CD14-positive monocyte (primary cell): ENCODE results near the gene FNDC3A. TPM values are rescaled to one million over a fixed set of nuclear protein-coding genes. Genes with fewer than 3 reads are reported as not detected.

Experiments used
- DNase-seq, 3 donors: peaks; one replicate each; pipeline ENCODE4 v3.0.0-alpha.2; 2011 to 2022
- H2AFZ ChIP-seq: 2 replicates; pipeline ENCODE4 v1.6.0; 2012; ENCODE audit warnings: mild to moderate bottlenecking, low read depth, low read length, inconsistent platforms; ENCODE audit not compliant: insufficient read depth, poor library complexity, severe bottlenecking
- H3K27ac ChIP-seq, 2 donors: 1 replicate in 1 of 2; 2 replicates in 1 of 2; pipeline ENCODE4 v1.5.1; 2012 to 2013; ENCODE audit warnings: low read length in 2 of 2, control low read depth in 1 of 2, inconsistent platforms in 1 of 2, low read depth in 1 of 2, mild to moderate bottlenecking in 1 of 2
- H3K27me3 ChIP-seq, 2 donors: one replicate each; pipeline versions ENCODE4 v1.6.0 to v1.6.1; 2011 to 2013; ENCODE audit warnings: low read length in 2 of 2; ENCODE audit not compliant: control insufficient read depth in 2 of 2, insufficient read depth in 2 of 2
- H3K36me3 ChIP-seq, 2 donors: replicated peaks in 1 of 2; 1 replicate in 1 of 2; 2 replicates in 1 of 2; pipeline versions ENCODE4 v1.5.1 to v1.6.1; 2012 to 2013; ENCODE audit warnings: low read length in 2 of 2, control low read depth in 1 of 2, inconsistent platforms in 1 of 2, mild to moderate bottlenecking in 1 of 2; ENCODE audit not compliant: insufficient read depth in 2 of 2, control insufficient read depth in 1 of 2
- H3K4me1 ChIP-seq, 2 donors: 1 replicate in 1 of 2; 2 replicates in 1 of 2; pipeline versions ENCODE4 v1.5.1 to v1.6.1; 2012 to 2013; ENCODE audit warnings: low read length in 2 of 2, control low read depth in 1 of 2, inconsistent platforms in 1 of 2, mild to moderate bottlenecking in 1 of 2, moderate library complexity in 1 of 2; ENCODE audit not compliant: insufficient read depth in 2 of 2, control insufficient read depth in 1 of 2
- H3K4me2 ChIP-seq: replicated peaks from 2 replicates; pipeline ENCODE3; 2012; ENCODE audit warnings: low read length, moderate library complexity, mild to moderate bottlenecking; ENCODE audit not compliant: poor library complexity, severe bottlenecking; ENCODE audit errors: extremely low read depth
- H3K4me3 ChIP-seq, 3 experiments: fragments of 200-600 bp in 1 of 3; sonication (generic) in 1 of 3; replicated peaks in 1 of 3; 1 replicate in 2 of 3; 2 replicates in 1 of 3; pipeline ENCODE4 v1.5.1; 2011 to 2013; ENCODE audit warnings: low read length in 3 of 3, mild to moderate bottlenecking in 3 of 3, control low read depth in 2 of 3, low read depth in 2 of 3, inconsistent platforms in 1 of 3, moderate library complexity in 1 of 3
- H3K79me2 ChIP-seq: 2 replicates; pipeline ENCODE4 v1.6.0; 2012; ENCODE audit warnings: mild to moderate bottlenecking, control low read depth, inconsistent platforms, low read length, moderate library complexity; ENCODE audit not compliant: insufficient read depth
- H3K9ac ChIP-seq: 2 replicates; pipeline ENCODE4 v1.6.0; 2017; ENCODE audit warnings: low read length, mild to moderate bottlenecking; ENCODE audit not compliant: insufficient read depth, poor library complexity, severe bottlenecking
- H3K9me3 ChIP-seq, 2 donors: replicated peaks in 1 of 2; 1 replicate in 1 of 2; 2 replicates in 1 of 2; pipeline versions ENCODE4 v1.5.1 to v1.6.1; 2012 to 2013; ENCODE audit warnings: low read length in 2 of 2, control low read depth in 1 of 2; ENCODE audit not compliant: control insufficient read depth in 1 of 2, insufficient read depth in 1 of 2
- H4K20me1 ChIP-seq: 2 replicates; pipeline ENCODE4 v1.6.0; 2012; ENCODE audit warnings: mild to moderate bottlenecking, low read length, control low read depth, moderate library complexity; ENCODE audit not compliant: insufficient read depth
- H3K27ac Mint-ChIP-seq, 7 donors: one replicate each; pipeline ENCODE4 v1.8.0; 2020; ENCODE audit warnings: mild to moderate bottlenecking in 7 of 7, mixed read lengths in 7 of 7, moderate library complexity in 6 of 7, inconsistent platforms in 2 of 7
- H3K27me3 Mint-ChIP-seq, 3 donors: one replicate each; pipeline ENCODE4 v1.8.0; 2021 to 2022; ENCODE audit warnings: low read depth in 3 of 3, mild to moderate bottlenecking in 3 of 3, mixed read lengths in 3 of 3, moderate library complexity in 3 of 3, inconsistent platforms in 1 of 3
- H3K36me3 Mint-ChIP-seq, 2 donors: one replicate each; pipeline ENCODE4 v1.8.0; 2020; ENCODE audit warnings: mixed read lengths in 2 of 2, inconsistent platforms in 1 of 2, mild to moderate bottlenecking in 1 of 2
- H3K4me1 Mint-ChIP-seq: one replicate; pipeline ENCODE4 v1.8.0; 2020; ENCODE audit warnings: mild to moderate bottlenecking, mixed read lengths
- H3K4me3 Mint-ChIP-seq, 2 donors: one replicate each; pipeline ENCODE4 v1.8.0; 2020; ENCODE audit warnings: mild to moderate bottlenecking in 2 of 2, mixed read lengths in 2 of 2, moderate library complexity in 1 of 2
- H3K9me3 Mint-ChIP-seq, 7 donors: one replicate each; pipeline ENCODE4 v1.8.0; 2020 to 2022; ENCODE audit warnings: mixed read lengths in 7 of 7, mild to moderate bottlenecking in 6 of 7, moderate library complexity in 6 of 7, inconsistent platforms in 2 of 7
- WGBS: methylation state at CpG from one replicate; pipeline ENCODE4 v1.1.5; 2013; ENCODE audit warnings: missing lambda C conversion rate; ENCODE audit not compliant: insufficient coverage; 5-methylcytosine and 5-hydroxymethylcytosine counted together
- intact Hi-C, 2 donors: fragments of 100-400 bp; cut with micrococcal nuclease; formaldehyde crosslinking; loops; one replicate each; pipeline versions ENCODE4 v1.15.0 to v1.15.1; 2023
- polyA plus RNA-seq, 3 donors: library from polyadenylated mRNA; depleted of rRNA in 1 of 3; unstranded in 2 of 3; stranded (reverse) in 1 of 3; fragments of 300-500 nt in 2 of 3; fragments of >200 nt in 1 of 3; fragmentation: Illumina TruSeq in 2 of 3; gene quantifications; 1 replicate in 2 of 3; 2 replicates in 1 of 3; pipeline ENCODE4 v1.2.3, GENCODE V29; 2012 to 2021
- TF ChIP-seq, protein P1 (sequence below): fragments of 200-600 bp; IDR thresholded peaks from one replicate; pipeline ENCODE4 v1.8.0; 2022; ENCODE audit warnings: antibody characterized with exemption, mild to moderate bottlenecking

The FNDC3A gene
- polyA plus RNA-seq, 3 donors: 8.3 to 27.0 (median 12.0) TPM

DNA sequence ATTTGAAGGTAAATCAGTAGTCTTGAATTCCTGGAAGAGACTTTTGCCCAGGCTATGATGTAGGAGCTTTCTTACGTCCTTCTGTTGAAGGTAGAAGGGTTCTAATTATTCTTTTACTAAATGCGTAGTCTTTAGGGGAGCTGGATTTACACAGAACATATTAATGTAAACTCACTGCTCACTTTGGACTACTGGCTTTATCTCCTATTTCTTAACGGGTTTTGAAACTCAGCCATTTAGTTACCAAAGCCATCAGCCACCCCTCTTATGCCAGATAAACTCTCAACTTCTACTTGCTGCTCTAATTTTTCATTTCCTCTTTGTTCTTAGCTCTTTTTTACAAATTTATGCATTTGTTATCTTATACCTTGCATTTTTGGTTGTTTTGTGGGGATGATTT is 81.5 kb downstream of the FNDC3A start:
- Histone ChIP-seq H3K9ac (no peak overlapping the region), H3K36me3 (peaks cover 0 to 9% of the 10 kb centered on the region in 2 donors), H4K20me1 (peaks cover 15% of the 10 kb centered on the region), H3K9me3 (no peaks in the 10 kb centered on the region), H3K4me3 (no peak overlapping the region), H2AFZ (no peak overlapping the region), H3K4me1 (peaks cover 0 to 5% of the 10 kb centered on the region in 2 donors), H3K27ac (no peak overlapping the region), H3K79me2 (peaks cover 9% of the 10 kb centered on the region), H3K4me2 (no peak overlapping the region), H3K27me3 (no peaks in the 10 kb centered on the region)
- intact Hi-C loops: no loop called here
- DNase-seq: no peak
- H3K4me1 Mint-ChIP-seq: peaks cover 7% of the 10 kb centered on the region
- no peak overlapping the region for H3K4me3 Mint-ChIP-seq
- peaks cover 0 to 2% (median 0%) of the 10 kb centered on the region in 7 donors for H3K9me3 Mint-ChIP-seq
- WGBS: 60% methylated on average over 1 of the region's 3 CpGs
- H3K36me3 Mint-ChIP-seq: peaks cover 24 to 27% of the 10 kb centered on the region in 2 donors
- H3K27me3 Mint-ChIP-seq: peaks cover 0 to 2% (median 0%) of the 10 kb centered on the region in 3 donors
- no peak overlapping the region for H3K27ac Mint-ChIP-seq
- TF ChIP-seq, protein P1, sequence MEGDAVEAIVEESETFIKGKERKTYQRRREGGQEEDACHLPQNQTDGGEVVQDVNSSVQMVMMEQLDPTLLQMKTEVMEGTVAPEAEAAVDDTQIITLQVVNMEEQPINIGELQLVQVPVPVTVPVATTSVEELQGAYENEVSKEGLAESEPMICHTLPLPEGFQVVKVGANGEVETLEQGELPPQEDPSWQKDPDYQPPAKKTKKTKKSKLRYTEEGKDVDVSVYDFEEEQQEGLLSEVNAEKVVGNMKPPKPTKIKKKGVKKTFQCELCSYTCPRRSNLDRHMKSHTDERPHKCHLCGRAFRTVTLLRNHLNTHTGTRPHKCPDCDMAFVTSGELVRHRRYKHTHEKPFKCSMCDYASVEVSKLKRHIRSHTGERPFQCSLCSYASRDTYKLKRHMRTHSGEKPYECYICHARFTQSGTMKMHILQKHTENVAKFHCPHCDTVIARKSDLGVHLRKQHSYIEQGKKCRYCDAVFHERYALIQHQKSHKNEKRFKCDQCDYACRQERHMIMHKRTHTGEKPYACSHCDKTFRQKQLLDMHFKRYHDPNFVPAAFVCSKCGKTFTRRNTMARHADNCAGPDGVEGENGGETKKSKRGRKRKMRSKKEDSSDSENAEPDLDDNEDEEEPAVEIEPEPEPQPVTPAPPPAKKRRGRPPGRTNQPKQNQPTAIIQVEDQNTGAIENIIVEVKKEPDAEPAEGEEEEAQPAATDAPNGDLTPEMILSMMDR: no peak

DNA sequence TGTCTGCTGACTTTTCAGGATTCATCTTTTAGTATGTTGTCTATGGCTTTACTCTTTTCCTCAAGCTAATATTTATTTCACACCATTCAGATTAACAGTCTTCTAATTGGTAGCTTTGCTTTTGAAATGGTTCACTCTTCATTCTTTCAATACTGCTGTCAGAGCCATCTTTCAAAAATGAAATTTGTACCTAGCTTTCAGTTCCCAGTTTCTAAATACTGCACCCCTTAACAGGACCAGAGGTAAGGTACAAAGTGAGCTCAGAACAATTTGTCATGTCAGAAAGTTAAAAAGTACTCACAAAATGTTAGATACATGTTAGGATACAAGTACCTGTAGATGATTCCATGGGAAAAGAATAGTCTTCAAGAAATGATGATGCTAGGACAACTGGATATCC is 83.0 kb downstream of the FNDC3A start:
- Histone ChIP-seq H4K20me1 (peaks cover 8% of the 10 kb centered on the region), H3K4me1 (peaks cover 3 to 10% of the 10 kb centered on the region in 2 donors), H3K4me2 (no peak overlapping the region), H3K4me3 (no peak overlapping the region), H3K36me3 (peaks cover 0 to 9% of the 10 kb centered on the region in 2 donors), H3K79me2 (no peaks in the 10 kb centered on the region), H2AFZ (no peak overlapping the region), H3K27me3 (no peaks in the 10 kb centered on the region), H3K9me3 (no peaks in the 10 kb centered on the region), H3K9ac (no peak overlapping the region), H3K27ac (no peak overlapping the region)
- H3K9me3 Mint-ChIP-seq: peaks cover 0 to 2% (median 0%) of the 10 kb centered on the region in 7 donors
- H3K36me3 Mint-ChIP-seq: peaks cover 20 to 27% of the 10 kb centered on the region in 2 donors
- peaks cover 0 to 2% (median 0%) of the 10 kb centered on the region in 3 donors for H3K27me3 Mint-ChIP-seq
- peaks cover 15% of the 10 kb centered on the region for H3K4me1 Mint-ChIP-seq
- no peak overlapping the region for H3K27ac Mint-ChIP-seq
- intact Hi-C loops: no loop called here
- no peak for DNase-seq
- TF ChIP-seq, protein P1: no peak
- H3K4me3 Mint-ChIP-seq: no peak overlapping the region
